DND-41 (cell line): ENCODE results near the gene GBP3.

ENCODE experiments used
- ATAC-seq: fragments of 200-7000 bp; cut with Tn5 transposase; 3 replicates; pipeline ENCODE4 v1.9.1; 2021; ENCODE audit warnings: low read depth; ENCODE audit not compliant: insufficient read depth
- DNase-seq: peaks from one replicate; pipeline ENCODE4 v3.0.0-alpha.2; 2020
- H2AFZ ChIP-seq: 2 replicates; pipeline ENCODE4 v1.6.0; 2012; ENCODE audit warnings: low read depth, low read length
- H3K27ac ChIP-seq: 2 replicates; pipeline ENCODE4 v1.5.1; 2012; ENCODE audit warnings: low read length, inconsistent platforms
- H3K27me3 ChIP-seq: fragments of 200-600 bp; sonication (generic); 2 replicates; pipeline ENCODE4 v1.6.0; 2012; ENCODE audit warnings: low read length, mild to moderate bottlenecking, inconsistent platforms; ENCODE audit not compliant: insufficient read depth, poor library complexity
- H3K36me3 ChIP-seq: 2 replicates; pipeline ENCODE4 v1.5.1; 2012; ENCODE audit warnings: low read length, inconsistent platforms; ENCODE audit not compliant: insufficient read depth
- H3K4me1 ChIP-seq: 2 replicates; pipeline ENCODE4 v1.5.1; 2012; ENCODE audit warnings: mild to moderate bottlenecking, low read length; ENCODE audit not compliant: insufficient read depth
- H3K4me2 ChIP-seq: 2 replicates; pipeline ENCODE4 v1.6.0; 2012; ENCODE audit warnings: mild to moderate bottlenecking, moderate library complexity, low read length, inconsistent platforms; ENCODE audit not compliant: insufficient read depth
- H3K4me3 ChIP-seq, 2 experiments: fragments of 200-600 bp in 1 of 2; shearing (Covaris generic) in 1 of 2; 2 replicates each; pipeline ENCODE4 v1.5.1; 2012 to 2016; ENCODE audit warnings: inconsistent platforms in 2 of 2, low read length in 2 of 2, mild to moderate bottlenecking in 2 of 2, low read depth in 1 of 2, moderate library complexity in 1 of 2
- H3K79me2 ChIP-seq: 2 replicates; pipeline ENCODE4 v1.6.0; 2012; ENCODE audit warnings: low read length, inconsistent platforms; ENCODE audit not compliant: insufficient read depth
- H3K9ac ChIP-seq: 2 replicates; pipeline ENCODE4 v1.6.0; 2012; ENCODE audit warnings: low read depth, mild to moderate bottlenecking, inconsistent platforms, low read length, moderate library complexity
- H3K9me3 ChIP-seq: 2 replicates; pipeline ENCODE4 v1.5.1; 2012; ENCODE audit warnings: low read length, moderate library complexity, mild to moderate bottlenecking, inconsistent platforms; ENCODE audit not compliant: insufficient read depth, severe bottlenecking
- H4K20me1 ChIP-seq: 2 replicates; pipeline ENCODE4 v1.6.0; 2012; ENCODE audit warnings: low read length; ENCODE audit not compliant: insufficient read depth
- CTCF ChIP-seq: IDR thresholded peaks from 2 replicates; pipeline ENCODE4 v1.5.1; 2012; ENCODE audit warnings: borderline replicate concordance, low read length, moderate library complexity, mild to moderate bottlenecking; ENCODE audit not compliant: poor library complexity, severe bottlenecking; ENCODE audit errors: extremely low read depth
- EZH2 ChIP-seq: IDR thresholded peaks from 3 replicates; pipeline ENCODE4 v1.6.1; 2012; ENCODE audit warnings: borderline replicate concordance, low read depth, mild to moderate bottlenecking, moderate library complexity, low read length, inconsistent platforms; ENCODE audit not compliant: severe bottlenecking

GBP3 gene

GRCh38 chr1:88961081-88961480 lies 61.6 kb downstream of the GBP3 start:
- H3K4me3 ChIP-seq: no peak overlapping the region
- no peak overlapping the region for H3K4me2 ChIP-seq
- no peaks in the 10 kb centered on the region for H3K4me1 ChIP-seq
- no peak for ATAC-seq
- no peaks in the 10 kb centered on the region for H3K27me3 ChIP-seq
- no peak overlapping the region for H2AFZ ChIP-seq
- no peak for DNase-seq
- H3K79me2 ChIP-seq: no peaks in the 10 kb centered on the region
- no peak overlapping the region for H3K27ac ChIP-seq
- peaks cover 83% of the 10 kb centered on the region for H3K36me3 ChIP-seq
- TF ChIP-seq CTCF (no peak), EZH2 (no peak)
- H4K20me1 ChIP-seq: no peaks in the 10 kb centered on the region
- no peak overlapping the region for H3K9ac ChIP-seq
- no peaks in the 10 kb centered on the region for H3K9me3 ChIP-seq
